SU-DHL-6 (cell line): ENCODE results near the gene TROAP.

ENCODE experiments used
- EZH2phosphoT487 ChIP-seq: fragments of 200-600 bp; sonication (generic), shearing (Covaris generic); conservative IDR thresholded peaks from 2 replicates; pipeline ENCODE4 v1.6.1; 2018; ENCODE audit warnings: mild to moderate bottlenecking, antibody characterized with exemption, low read length, moderate library complexity, mixed read lengths
- TF ChIP-seq, protein P1 (sequence below): fragments of 200-600 bp; sonication (generic); IDR thresholded peaks from one replicate; pipeline ENCODE4 v1.5.1; 2017; ENCODE audit warnings: antibody characterized with exemption, mild to moderate bottlenecking, low read length, moderate library complexity; ENCODE audit not compliant: insufficient read depth, poor library complexity, severe bottlenecking

DNA sequence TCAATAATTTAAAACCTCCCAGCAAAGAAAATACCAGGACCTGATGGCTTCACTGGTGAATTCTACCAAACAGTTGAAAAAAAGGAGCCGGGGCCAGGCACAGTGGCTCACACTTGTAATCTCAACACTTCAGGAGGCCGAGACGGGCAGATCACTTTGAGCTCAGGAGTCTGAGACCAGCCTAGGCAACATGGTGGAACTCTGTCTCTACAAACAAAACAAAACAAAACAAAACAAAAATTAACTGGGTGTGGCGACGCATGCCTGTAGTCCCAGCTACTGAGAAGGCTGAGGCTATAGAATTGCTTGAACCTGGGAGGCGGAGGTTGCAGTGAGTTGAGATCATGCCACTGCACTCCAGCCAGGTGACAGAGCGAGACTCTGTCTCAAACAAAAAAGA, 13.7 kb upstream of the TROAP start:
- TF ChIP-seq, protein P1, sequence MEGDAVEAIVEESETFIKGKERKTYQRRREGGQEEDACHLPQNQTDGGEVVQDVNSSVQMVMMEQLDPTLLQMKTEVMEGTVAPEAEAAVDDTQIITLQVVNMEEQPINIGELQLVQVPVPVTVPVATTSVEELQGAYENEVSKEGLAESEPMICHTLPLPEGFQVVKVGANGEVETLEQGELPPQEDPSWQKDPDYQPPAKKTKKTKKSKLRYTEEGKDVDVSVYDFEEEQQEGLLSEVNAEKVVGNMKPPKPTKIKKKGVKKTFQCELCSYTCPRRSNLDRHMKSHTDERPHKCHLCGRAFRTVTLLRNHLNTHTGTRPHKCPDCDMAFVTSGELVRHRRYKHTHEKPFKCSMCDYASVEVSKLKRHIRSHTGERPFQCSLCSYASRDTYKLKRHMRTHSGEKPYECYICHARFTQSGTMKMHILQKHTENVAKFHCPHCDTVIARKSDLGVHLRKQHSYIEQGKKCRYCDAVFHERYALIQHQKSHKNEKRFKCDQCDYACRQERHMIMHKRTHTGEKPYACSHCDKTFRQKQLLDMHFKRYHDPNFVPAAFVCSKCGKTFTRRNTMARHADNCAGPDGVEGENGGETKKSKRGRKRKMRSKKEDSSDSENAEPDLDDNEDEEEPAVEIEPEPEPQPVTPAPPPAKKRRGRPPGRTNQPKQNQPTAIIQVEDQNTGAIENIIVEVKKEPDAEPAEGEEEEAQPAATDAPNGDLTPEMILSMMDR, result no peak
- no peak for TF ChIP-seq EZH2phosphoT487
